Hematopoietic multipotent progenitor cell treated with erythropoietin and hydrocortisone succinate and interleukin-3 and kit ligand, for 4 days (in vitro differentiated cells): Measurements from ENCODE around the gene SLC41A3.
"Not testable (repeated sequence)": the region's sequence is repeated elsewhere in the genome, so short reads cannot be mapped to it uniquely, and the experiment has no call there.

Source experiments
- DNase-seq: peaks from one replicate; pipeline ENCODE4 v3.0.0-alpha.2; 2015

The SLC41A3 gene

GRCh38 chr3:126105691-126106187 is 21.8 kb upstream of the SLC41A3 start:
- DNase-seq = no peak

- no peak for DNase-seq
Measured at GRCh38 chr3:126104742-126105605, 21.1 kb upstream of the SLC41A3 start.

- DNase-seq = no peak
Measured at GRCh38 chr3:126104028-126104635, 20.2 kb upstream of the SLC41A3 start.

GRCh38 chr3:126103121-126104027 is 19.4 kb upstream of the SLC41A3 start:
- DNase-seq = no peak

- DNase-seq = no peak
Measured at GRCh38 chr3:126102530-126102951, 18.6 kb upstream of the SLC41A3 start.

- no peak for DNase-seq
Measured at GRCh38 chr3:126102011-126102410, 18.1 kb upstream of the SLC41A3 start.

GRCh38 chr3:126101521-126101982 is 17.6 kb upstream of the SLC41A3 start:
- DNase-seq = no peak

- no peak for DNase-seq
Measured at GRCh38 chr3:126100634-126101301, 16.8 kb upstream of the SLC41A3 start.

- DNase-seq = no peak
Measured at GRCh38 chr3:126100269-126100633, 16.3 kb upstream of the SLC41A3 start.

GRCh38 chr3:126098391-126098858 is 14.5 kb upstream of the SLC41A3 start:
- DNase-seq = no peak

GRCh38 chr3:126097801-126098200 is 13.9 kb upstream of the SLC41A3 start:
- DNase-seq = no peak

GRCh38 chr3:126096274-126096673 is 12.3 kb upstream of the SLC41A3 start:
- DNase-seq = not testable (repeated sequence)

GRCh38 chr3:126092128-126092527 is 8.2 kb upstream of the SLC41A3 start:
- DNase-seq = not testable (repeated sequence)

GRCh38 chr3:126087552-126088175 is 3.7 kb upstream of the SLC41A3 start:
- peak; percentile 26 for DNase-seq

- no peak for DNase-seq
Measured at GRCh38 chr3:126085841-126086240, 1.9 kb upstream of the SLC41A3 start.

- DNase-seq = no peak
Measured at GRCh38 chr3:126085276-126085675, 1.4 kb upstream of the SLC41A3 start.

GRCh38 chr3:126084768-126085180 is 850 bp upstream of the SLC41A3 start:
- DNase-seq = peak; percentile 39

GRCh38 chr3:126083511-126083912 is 412 bp downstream of the SLC41A3 start:
- DNase-seq = peak; percentile 77

- DNase-seq = peak; percentile 34
Measured at GRCh38 chr3:126083138-126083445, 832 bp downstream of the SLC41A3 start.

GRCh38 chr3:126082362-126083137 is 1.4 kb downstream of the SLC41A3 start:
- no peak for DNase-seq
